ENCODE data around the gene LSM12. TPM values are rescaled to one million over a fixed set of nuclear protein-coding genes. Genes with fewer than 3 reads are reported as not detected.

LSM12 gene
- total RNA-seq, 1 experiment from 2014 or later: 128 TPM

GRCh38 chr17:44030482-44030881 lies 36.0 kb downstream of the LSM12 start:
- no CpG with 5 or more reads among the region's 3 CpGs for WGBS (ENCODE audit: extremely low coverage, insufficient read length, low lambda C conversion rate)
- no peak for DNase-seq
- no peaks in the 10 kb centered on the region for H4K20me1 ChIP-seq (ENCODE audit: control insufficient read depth, insufficient read depth, insufficient read length)
- no peak overlapping the region for H3K27ac Mint-ChIP-seq
- no peak overlapping the region for H3K4me2 ChIP-seq (ENCODE audit: insufficient read depth, insufficient read length, low read length)
- H3K23ac ChIP-seq (ENCODE audit: insufficient read length, low read depth, low read length): no peak overlapping the region
- H4K91ac ChIP-seq (ENCODE audit: insufficient read length, low read depth, low read length): no peak overlapping the region
- no peaks in the 10 kb centered on the region for H3K4me1 ChIP-seq (ENCODE audit: insufficient read depth, low read length)
- H2BK20ac ChIP-seq (ENCODE audit: low read depth, low read length, poor library complexity, severe bottlenecking): no peak overlapping the region
- no peak overlapping the region for H2BK15ac ChIP-seq (ENCODE audit: low read depth, low read length)
- no peaks in the 10 kb centered on the region for H3K23me2 ChIP-seq (ENCODE audit: insufficient read length, low read depth, low read length, poor library complexity, severe bottlenecking)
- H2BK12ac ChIP-seq (ENCODE audit: insufficient read length, low read depth, low read length): no peak overlapping the region
- no peak overlapping the region for H3K56ac ChIP-seq (ENCODE audit: insufficient read length, low read depth, low read length)
- no peaks in the 10 kb centered on the region for H3K9me3 Mint-ChIP-seq
- H4K8ac ChIP-seq (replicated peaks; ENCODE audit: insufficient read length, low read depth, low read length): no peak overlapping the region
- peaks cover 22 to 57% (median 43%) of the 10 kb centered on the region in 3 experiments; a peak in 6 of 7 replicates for H3K36me3 Mint-ChIP-seq (ENCODE audit: insufficient read depth in 1 of 3, low read depth in 3 of 3)
- H2AFZ ChIP-seq (ENCODE audit: low read length): no peak overlapping the region
- no peaks in the 10 kb centered on the region for H3K9me3 ChIP-seq (ENCODE audit: control insufficient read depth, low read depth, low read length)
- no peak overlapping the region for H4K5ac ChIP-seq (ENCODE audit: insufficient read length, low read depth, low read length)
- H3T11ph ChIP-seq (ENCODE audit: low read length): no peak overlapping the region
- H3K14ac ChIP-seq (ENCODE audit: insufficient read depth, low read length): no peak overlapping the region
- H2AK5ac ChIP-seq (ENCODE audit: insufficient read length, low read length): no peak overlapping the region
- H3K27me3 ChIP-seq (ENCODE audit: insufficient read depth, low read length): no peaks in the 10 kb centered on the region
- no peak overlapping the region for H3K9ac ChIP-seq (ENCODE audit: extremely low read depth, insufficient read length, low read length)
- H3K4ac ChIP-seq (ENCODE audit: low read depth, low read length): no peak overlapping the region
- TF ChIP-seq CTCF (conservative IDR thresholded peaks at IDR 0.05): no peak
- H3K79me2 ChIP-seq (ENCODE audit: insufficient read depth, low read length): no peaks in the 10 kb centered on the region
- H3K27me3 Mint-ChIP-seq (ENCODE audit: low read depth): no peaks in the 10 kb centered on the region
- no peak overlapping the region for H2BK120ac ChIP-seq (ENCODE audit: low read depth, low read length, poor library complexity, severe bottlenecking)
- no peaks in the 10 kb centered on the region for H3K79me1 ChIP-seq (ENCODE audit: insufficient read depth, low read depth, low read length, poor library complexity, severe bottlenecking)
- H3K18ac ChIP-seq (ENCODE audit: insufficient read length, low read depth, low read length): no peak overlapping the region
- H3K27ac ChIP-seq (ENCODE audit: insufficient read length, low read depth, low read length): no peak overlapping the region
- no peak overlapping the region for H2BK5ac ChIP-seq (ENCODE audit: insufficient read length, low read length)
- H3K4me1 Mint-ChIP-seq: no peaks in the 10 kb centered on the region
- no peak overlapping the region for H3K4me3 Mint-ChIP-seq

Measured in H9 (cell line).